Gastrocnemius medialis (tissue), 4 donors: ENCODE data around the gene CPNE7. TPM values are rescaled to one million over a fixed set of nuclear protein-coding genes. Genes with fewer than 3 reads are reported as not detected.

Source experiments
- ATAC-seq, 2 donors: fragments of 150-250 bp; one replicate each; pipeline ENCODE4 v1.9.1; 2016
- DNase-seq, 2 donors: peaks; one replicate each; pipeline ENCODE4 v3.0.0-alpha.2; 2019
- H3K27ac ChIP-seq, 4 donors: fragments of 200-600 bp; sonication (generic); 1 replicate in 1 of 4; 2 replicates in 3 of 4; pipeline ENCODE4 v1.5.1; 2016 to 2018; ENCODE audit warnings: mild to moderate bottlenecking in 2 of 4, moderate library complexity in 1 of 4
- H3K27me3 ChIP-seq, 3 donors: fragments of 200-600 bp; sonication (generic) in 2 of 3; 1 replicate in 1 of 3; 2 replicates in 2 of 3; pipeline versions ENCODE4 v1.5.1 to v1.6.0; 2016 to 2019; ENCODE audit warnings: mild to moderate bottlenecking in 1 of 3, moderate library complexity in 1 of 3
- H3K36me3 ChIP-seq, 2 donors: fragments of 200-600 bp; sonication (generic) in 1 of 2; one replicate each; pipeline ENCODE4 v1.5.1; 2017 to 2018
- H3K4me1 ChIP-seq, 2 donors: fragments of 200-600 bp; sonication (generic) in 1 of 2; one replicate each; pipeline ENCODE4 v1.5.1; 2016 to 2017; ENCODE audit warnings: mild to moderate bottlenecking in 2 of 2
- H3K4me3 ChIP-seq, 4 donors: fragments of 200-600 bp; sonication (generic) in 3 of 4; 1 replicate in 1 of 4; 2 replicates in 3 of 4; pipeline ENCODE4 v1.5.1; 2016 to 2019; ENCODE audit warnings: mild to moderate bottlenecking in 2 of 4
- H3K9me3 ChIP-seq, 3 donors: fragments of 200-600 bp; sonication (generic) in 2 of 3; 1 replicate in 1 of 3; 2 replicates in 2 of 3; pipeline ENCODE4 v1.5.1; 2016 to 2019
- POLR2A ChIP-seq, 2 donors: fragments of 450-650 bp; IDR thresholded peaks; one replicate each; pipeline ENCODE4 v1.6.1; 2017; ENCODE audit warnings: antibody characterized with exemption in 2 of 2, mild to moderate bottlenecking in 2 of 2, moderate library complexity in 2 of 2
- in situ Hi-C, 4 donors: fragments of 200-750 bp; cut with MboI; loops; one replicate each; pipeline versions ENCODE4 v1.15.0 to v1.8.0; 2017; ENCODE audit warnings: low sequenced_read_pairs in 4 of 4
- intact Hi-C: fragments of 100-400 bp; cut with DNase I; formaldehyde crosslinking; loops from one replicate; pipeline ENCODE4 v1.15.1; 2023; ENCODE audit warnings: low total_unique reads
- total RNA-seq, 4 donors: library from RNA; depleted of rRNA; stranded (reverse); fragments of >200 nt; gene quantifications; one replicate each; pipeline versions ENCODE4 v1.1.0 to v1.2.3, GENCODE V29; 2016
- TF ChIP-seq, protein P1 (sequence below), 5 experiments: fragments of 450-650 bp in 3 of 5; fragments of 200-600 bp in 2 of 5; sonication (generic) in 2 of 5; IDR thresholded peaks in 4 of 5; conservative IDR thresholded peaks in 1 of 5; 1 replicate in 4 of 5; 2 replicates in 1 of 5; pipeline ENCODE4 v1.5.1; 2016 to 2019; ENCODE audit warnings: antibody characterized with exemption in 5 of 5, mild to moderate bottlenecking in 3 of 5, moderate library complexity in 3 of 5

Gene CPNE7
- total RNA-seq, 4 donors from 2014 or later = not detected

- Histone ChIP-seq H3K9me3 (no peaks in the 10 kb centered on the region), H3K36me3 (no peaks in the 10 kb centered on the region), H3K27ac (no peak overlapping the region), H3K27me3 (peaks cover 0 to 4% (median under 1%) of the 10 kb centered on the region in 3 donors), H3K4me1 (no peaks in the 10 kb centered on the region), H3K4me3 (no peak overlapping the region)
- in situ Hi-C loops (no loop called here), intact Hi-C loops (no loop called here)
- TF ChIP-seq, protein P1, sequence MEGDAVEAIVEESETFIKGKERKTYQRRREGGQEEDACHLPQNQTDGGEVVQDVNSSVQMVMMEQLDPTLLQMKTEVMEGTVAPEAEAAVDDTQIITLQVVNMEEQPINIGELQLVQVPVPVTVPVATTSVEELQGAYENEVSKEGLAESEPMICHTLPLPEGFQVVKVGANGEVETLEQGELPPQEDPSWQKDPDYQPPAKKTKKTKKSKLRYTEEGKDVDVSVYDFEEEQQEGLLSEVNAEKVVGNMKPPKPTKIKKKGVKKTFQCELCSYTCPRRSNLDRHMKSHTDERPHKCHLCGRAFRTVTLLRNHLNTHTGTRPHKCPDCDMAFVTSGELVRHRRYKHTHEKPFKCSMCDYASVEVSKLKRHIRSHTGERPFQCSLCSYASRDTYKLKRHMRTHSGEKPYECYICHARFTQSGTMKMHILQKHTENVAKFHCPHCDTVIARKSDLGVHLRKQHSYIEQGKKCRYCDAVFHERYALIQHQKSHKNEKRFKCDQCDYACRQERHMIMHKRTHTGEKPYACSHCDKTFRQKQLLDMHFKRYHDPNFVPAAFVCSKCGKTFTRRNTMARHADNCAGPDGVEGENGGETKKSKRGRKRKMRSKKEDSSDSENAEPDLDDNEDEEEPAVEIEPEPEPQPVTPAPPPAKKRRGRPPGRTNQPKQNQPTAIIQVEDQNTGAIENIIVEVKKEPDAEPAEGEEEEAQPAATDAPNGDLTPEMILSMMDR (IDR thresholded peaks at IDR 0.05 in 4 of 5, conservative IDR thresholded peaks at IDR 0.05 in 1 of 5) = no peak
- ATAC-seq (no peak), DNase-seq (no peak)
Measured at GRCh38 chr16:89596957-89597649, 21.5 kb downstream of the CPNE7 start.

DNA sequence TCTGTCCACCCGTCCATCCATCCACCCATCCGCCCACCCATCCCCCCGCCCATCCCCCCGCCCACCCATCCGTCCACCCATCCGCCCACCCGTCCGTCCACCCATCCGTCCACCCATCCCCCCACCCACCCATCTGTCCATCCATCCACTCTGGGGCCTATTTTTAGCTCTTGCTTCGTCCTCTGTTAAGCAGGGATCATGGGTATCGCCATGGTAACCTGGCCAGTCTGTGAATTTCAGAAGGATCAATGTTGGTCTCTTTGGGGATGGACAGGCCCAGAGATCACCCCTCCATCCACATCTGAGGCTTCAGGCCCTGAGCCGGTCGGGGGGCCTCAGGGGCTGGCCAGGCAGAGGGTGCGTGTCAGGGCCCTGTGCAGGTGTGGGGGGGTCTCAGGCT, 22.6 kb downstream of the CPNE7 start:
- Histone ChIP-seq H3K4me3 (no peak overlapping the region), H3K27me3 (peaks cover 0 to 11% (median 6%) of the 10 kb centered on the region in 3 donors), H3K9me3 (no peaks in the 10 kb centered on the region), H3K36me3 (no peaks in the 10 kb centered on the region), H3K4me1 (no peaks in the 10 kb centered on the region), H3K27ac (no peak overlapping the region)
- in situ Hi-C loops = no loop called here
- no peak for ATAC-seq
- TF ChIP-seq, protein P1 (IDR thresholded peaks at IDR 0.05 in 4 of 5, conservative IDR thresholded peaks at IDR 0.05 in 1 of 5) = no peak
- no peak for TF ChIP-seq POLR2A (IDR thresholded peaks at IDR 0.05)
- no peak for DNase-seq
- intact Hi-C loops = no loop called here

DNA sequence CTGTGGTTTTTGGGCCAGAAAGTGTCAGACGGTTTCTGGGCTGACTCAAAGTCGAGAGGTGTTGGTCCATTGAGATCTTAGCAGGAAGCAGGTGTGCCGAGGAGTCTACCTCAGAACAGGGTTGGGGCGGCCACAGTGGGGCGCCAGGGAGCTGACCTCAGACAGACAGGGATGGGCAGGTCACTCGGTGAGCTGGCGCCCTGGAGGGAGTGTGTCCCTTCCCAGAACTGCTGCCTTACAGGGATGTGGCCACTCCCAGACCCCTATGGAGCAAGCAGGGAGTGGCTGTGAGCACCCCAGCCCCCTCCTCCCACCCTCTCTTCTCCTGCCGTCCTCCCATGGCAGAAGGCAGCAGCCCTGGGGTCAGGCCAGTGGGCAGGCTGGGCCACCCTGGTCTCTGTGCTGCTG, 23.9 kb downstream of the CPNE7 start:
- no peaks in the 10 kb centered on the region for H3K4me1 ChIP-seq
- no peaks in the 10 kb centered on the region for H3K36me3 ChIP-seq
- H3K27ac ChIP-seq = no peak overlapping the region
- intact Hi-C loops = no loop called here
- TF ChIP-seq, protein P1 (IDR thresholded peaks at IDR 0.05 in 4 of 5, conservative IDR thresholded peaks at IDR 0.05 in 1 of 5) = no peak
- TF ChIP-seq POLR2A (IDR thresholded peaks at IDR 0.05) = no peak
- H3K27me3 ChIP-seq = peaks cover 0 to 11% (median 6%) of the 10 kb centered on the region in 3 donors
- no peak for DNase-seq
- H3K4me3 ChIP-seq = no peak overlapping the region
- no peaks in the 10 kb centered on the region for H3K9me3 ChIP-seq
- in situ Hi-C loops = no loop called here
- ATAC-seq = no peak

DNA sequence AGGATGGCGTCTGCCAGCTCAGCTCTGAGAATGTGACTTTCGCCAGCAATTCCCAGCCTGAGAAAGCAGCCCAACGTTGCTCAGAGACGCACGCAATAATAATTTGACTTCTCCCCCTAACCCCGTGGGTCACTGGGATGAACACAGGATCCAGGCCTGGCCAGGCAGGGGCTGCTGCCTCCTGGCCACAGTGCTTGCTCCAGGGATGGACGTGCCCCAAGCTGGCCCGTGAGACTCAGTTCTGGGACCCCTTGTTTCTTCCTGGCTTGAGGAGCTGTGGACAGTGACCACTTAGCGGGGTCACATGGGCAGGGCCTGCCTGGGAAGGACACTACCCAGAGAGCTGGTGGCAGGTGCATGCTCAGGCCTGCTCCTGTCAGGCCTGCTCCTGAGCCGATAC, 24.3 kb downstream of the CPNE7 start:
- H3K27me3 ChIP-seq = peaks cover 0 to 15% (median 6%) of the 10 kb centered on the region in 3 donors
- H3K36me3 ChIP-seq = no peaks in the 10 kb centered on the region
- H3K4me3 ChIP-seq = no peak overlapping the region
- in situ Hi-C loops (no loop called here), intact Hi-C loops (no loop called here)
- ATAC-seq = no peak
- no peaks in the 10 kb centered on the region for H3K9me3 ChIP-seq
- no peak overlapping the region for H3K27ac ChIP-seq
- no peak for TF ChIP-seq POLR2A (IDR thresholded peaks at IDR 0.05)
- TF ChIP-seq, protein P1 (IDR thresholded peaks at IDR 0.05 in 4 of 5, conservative IDR thresholded peaks at IDR 0.05 in 1 of 5) = no peak
- H3K4me1 ChIP-seq = no peaks in the 10 kb centered on the region
- no peak for DNase-seq

DNA sequence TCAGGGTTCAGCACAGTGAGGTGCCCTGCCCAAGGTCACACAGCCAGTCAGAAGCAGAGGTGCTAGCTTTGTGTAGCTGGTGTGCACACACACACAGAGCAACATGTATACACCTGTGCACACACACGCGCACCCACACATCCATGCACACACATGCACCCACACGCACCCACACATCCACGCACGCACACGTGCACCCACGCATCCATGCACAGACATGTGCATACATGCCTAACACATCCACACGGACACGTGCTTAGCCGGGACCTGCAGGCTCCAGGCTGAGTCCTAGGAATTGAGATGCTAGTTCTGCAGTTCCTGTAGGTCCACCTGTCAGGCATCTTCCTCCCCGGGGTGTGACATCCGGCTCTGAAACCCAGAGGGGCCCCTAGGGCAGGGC, 24.9 kb downstream of the CPNE7 start:
- no peaks in the 10 kb centered on the region for H3K36me3 ChIP-seq
- ATAC-seq = no peak
- H3K4me1 ChIP-seq = no peaks in the 10 kb centered on the region
- TF ChIP-seq, protein P1 (IDR thresholded peaks at IDR 0.05 in 4 of 5, conservative IDR thresholded peaks at IDR 0.05 in 1 of 5) = no peak
- no peak for TF ChIP-seq POLR2A (IDR thresholded peaks at IDR 0.05)
- H3K4me3 ChIP-seq = no peak overlapping the region
- intact Hi-C loops (no loop called here), in situ Hi-C loops (no loop called here)
- no peaks in the 10 kb centered on the region for H3K9me3 ChIP-seq
- peaks cover 0 to 20% (median 6%) of the 10 kb centered on the region in 3 donors for H3K27me3 ChIP-seq
- no peak overlapping the region for H3K27ac ChIP-seq
- DNase-seq = no peak
